ENCODE results near the gene UCP2.
A peak's percentile ranks its signal among the peaks of the same experiment; 100 is the strongest.

Gene UCP2

DNA sequence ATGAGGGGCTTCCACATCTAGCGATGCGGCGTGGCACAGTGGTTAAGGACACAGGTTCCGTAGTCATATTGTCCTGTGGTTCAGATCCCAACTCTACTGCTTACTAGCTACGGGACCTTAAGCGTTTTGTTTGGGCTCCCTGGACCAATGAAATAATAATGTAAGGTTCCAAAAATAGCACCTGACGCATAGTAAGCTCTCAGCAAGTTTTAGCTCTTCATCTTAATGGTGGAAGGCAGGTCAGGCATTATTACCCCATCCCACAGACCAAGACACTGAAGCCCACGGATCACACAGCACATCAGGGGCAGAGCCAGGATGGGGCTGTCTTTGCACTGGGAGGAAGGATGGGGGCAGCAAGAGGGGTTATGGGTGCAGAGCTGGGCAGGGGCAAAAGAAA is 18.8 kb downstream of the UCP2 start:
- Histone ChIP-seq H3K4me2 (ENCODE audit: low read length) (peak overlapping the region; percentile 57; the same call in 1 of the 2 replicates), H3F3A (ENCODE audit: control insufficient read depth, insufficient read depth) (no peaks in the 10 kb centered on the region), H3K4me1 (ENCODE audit: control insufficient read depth, low read length) (peaks cover 14% of the 10 kb centered on the region), H3K79me2 (ENCODE audit: control insufficient read depth, low read length) (no peaks in the 10 kb centered on the region), H4K20me1 (ENCODE audit: control insufficient read depth, insufficient read depth, low read depth, low read length) (no peaks in the 10 kb centered on the region), H3K27me3 (ENCODE audit: control insufficient read depth, low read length) (peaks cover 8% of the 10 kb centered on the region), H3K4me3 (ENCODE audit: low read length) (no peak overlapping the region), H3K9me2 (replicated peaks; ENCODE audit: control insufficient read depth, low read length) (no peaks in the 10 kb centered on the region), H3K27ac (ENCODE audit: low read depth, low read length) (no peak overlapping the region), H3K36me3 (ENCODE audit: control insufficient read depth, low read length) (no peaks in the 10 kb centered on the region), H3K9me3 (ENCODE audit: control insufficient read depth, insufficient read depth, low read length) (no peaks in the 10 kb centered on the region)
- TF ChIP-seq EZH2phosphoT487 (IDR thresholded peaks at IDR 0.05; ENCODE audit: borderline replicate concordance, low read length): no peak

DNA sequence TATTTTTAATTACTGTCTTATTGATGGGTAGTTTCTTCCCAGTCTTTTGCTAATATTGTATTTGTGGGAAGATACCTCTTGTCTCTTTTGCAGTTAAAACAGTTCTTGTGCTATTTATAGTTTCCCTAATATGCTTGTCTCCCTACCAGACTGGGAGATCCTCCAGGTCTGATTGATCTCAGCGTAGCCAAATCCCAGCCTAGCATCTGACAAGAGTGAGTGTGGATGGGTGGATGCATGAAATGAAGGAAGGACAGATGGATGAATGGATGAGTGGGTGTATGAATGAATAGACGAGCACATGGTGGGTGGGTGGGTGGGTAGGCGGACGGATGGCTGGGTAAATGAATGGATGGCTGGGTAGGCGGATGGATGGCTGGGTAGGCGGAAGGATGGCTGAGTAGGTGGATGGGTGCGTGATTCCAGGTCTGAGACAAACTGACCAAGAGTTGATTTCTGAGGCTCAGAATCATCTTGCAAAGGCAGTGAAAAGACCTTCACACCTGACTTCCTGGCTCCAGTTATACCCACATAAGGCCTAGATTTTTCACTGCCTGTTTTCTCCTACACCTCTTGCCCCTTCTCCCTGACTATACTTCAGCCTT is 20.4 kb downstream of the UCP2 start:
- Histone ChIP-seq H3F3A (ENCODE audit: control insufficient read depth, insufficient read depth) (no peaks in the 10 kb centered on the region), H3K9me2 (replicated peaks; ENCODE audit: control insufficient read depth, low read length) (no peaks in the 10 kb centered on the region), H4K20me1 (ENCODE audit: control insufficient read depth, insufficient read depth, low read depth, low read length) (no peaks in the 10 kb centered on the region), H3K9me3 (ENCODE audit: control insufficient read depth, insufficient read depth, low read length) (no peaks in the 10 kb centered on the region), H3K27me3 (ENCODE audit: control insufficient read depth, low read length) (peaks cover 20% of the 10 kb centered on the region), H3K4me1 (ENCODE audit: control insufficient read depth, low read length) (peaks cover 20% of the 10 kb centered on the region), H3K27ac (ENCODE audit: low read depth, low read length) (no peak overlapping the region), H3K36me3 (ENCODE audit: control insufficient read depth, low read length) (no peaks in the 10 kb centered on the region), H3K79me2 (ENCODE audit: control insufficient read depth, low read length) (no peaks in the 10 kb centered on the region), H3K4me2 (ENCODE audit: low read length) (no peak overlapping the region), H3K4me3 (ENCODE audit: low read length) (no peak overlapping the region)
- no peak for TF ChIP-seq EZH2phosphoT487 (IDR thresholded peaks at IDR 0.05; ENCODE audit: borderline replicate concordance, low read length)
- TF ChIP-seq, protein P1, sequence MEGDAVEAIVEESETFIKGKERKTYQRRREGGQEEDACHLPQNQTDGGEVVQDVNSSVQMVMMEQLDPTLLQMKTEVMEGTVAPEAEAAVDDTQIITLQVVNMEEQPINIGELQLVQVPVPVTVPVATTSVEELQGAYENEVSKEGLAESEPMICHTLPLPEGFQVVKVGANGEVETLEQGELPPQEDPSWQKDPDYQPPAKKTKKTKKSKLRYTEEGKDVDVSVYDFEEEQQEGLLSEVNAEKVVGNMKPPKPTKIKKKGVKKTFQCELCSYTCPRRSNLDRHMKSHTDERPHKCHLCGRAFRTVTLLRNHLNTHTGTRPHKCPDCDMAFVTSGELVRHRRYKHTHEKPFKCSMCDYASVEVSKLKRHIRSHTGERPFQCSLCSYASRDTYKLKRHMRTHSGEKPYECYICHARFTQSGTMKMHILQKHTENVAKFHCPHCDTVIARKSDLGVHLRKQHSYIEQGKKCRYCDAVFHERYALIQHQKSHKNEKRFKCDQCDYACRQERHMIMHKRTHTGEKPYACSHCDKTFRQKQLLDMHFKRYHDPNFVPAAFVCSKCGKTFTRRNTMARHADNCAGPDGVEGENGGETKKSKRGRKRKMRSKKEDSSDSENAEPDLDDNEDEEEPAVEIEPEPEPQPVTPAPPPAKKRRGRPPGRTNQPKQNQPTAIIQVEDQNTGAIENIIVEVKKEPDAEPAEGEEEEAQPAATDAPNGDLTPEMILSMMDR (IDR thresholded peaks at IDR 0.05; ENCODE audit: low read depth, low read length, poor library complexity, severe bottlenecking): no peak

DNA sequence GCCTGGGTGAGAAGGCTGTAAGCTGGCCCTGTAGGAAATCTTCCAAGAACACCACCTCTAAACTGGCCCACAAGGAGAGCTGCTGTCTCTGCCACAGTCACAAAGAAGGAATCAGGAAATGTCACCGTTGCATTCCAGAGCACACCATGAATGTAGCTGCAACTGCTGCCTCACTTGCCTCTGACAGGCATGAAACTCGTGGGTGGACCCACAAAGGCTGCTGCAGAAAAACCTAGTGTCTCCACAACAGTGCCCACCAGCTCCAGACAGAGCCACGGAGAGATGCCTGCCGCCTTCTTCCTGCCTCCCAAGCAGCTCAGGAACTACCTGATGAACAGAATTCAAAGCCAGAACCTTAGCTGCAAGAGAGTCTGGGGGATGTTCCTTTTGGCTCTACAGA is 21.3 kb downstream of the UCP2 start:
- Histone ChIP-seq H3K36me3 (ENCODE audit: control insufficient read depth, low read length) (no peaks in the 10 kb centered on the region), H3K27me3 (ENCODE audit: control insufficient read depth, low read length) (peaks cover 20% of the 10 kb centered on the region), H3K9me3 (ENCODE audit: control insufficient read depth, insufficient read depth, low read length) (no peaks in the 10 kb centered on the region), H3K79me2 (ENCODE audit: control insufficient read depth, low read length) (no peaks in the 10 kb centered on the region), H4K20me1 (ENCODE audit: control insufficient read depth, insufficient read depth, low read depth, low read length) (no peaks in the 10 kb centered on the region), H3F3A (ENCODE audit: control insufficient read depth, insufficient read depth) (no peaks in the 10 kb centered on the region), H3K27ac (ENCODE audit: low read depth, low read length) (no peak overlapping the region), H3K4me2 (ENCODE audit: low read length) (no peak overlapping the region), H3K4me3 (ENCODE audit: low read length) (no peak overlapping the region), H3K4me1 (ENCODE audit: control insufficient read depth, low read length) (peaks cover 20% of the 10 kb centered on the region), H3K9me2 (replicated peaks; ENCODE audit: control insufficient read depth, low read length) (no peaks in the 10 kb centered on the region)
- TF ChIP-seq, protein P1 (IDR thresholded peaks at IDR 0.05; ENCODE audit: low read depth, low read length, poor library complexity, severe bottlenecking): no peak
- no peak for TF ChIP-seq EZH2phosphoT487 (IDR thresholded peaks at IDR 0.05; ENCODE audit: borderline replicate concordance, low read length)

GRCh38 chr11:73958521-73959141 is 24.0 kb downstream of the UCP2 start:
- Histone ChIP-seq H3K36me3 (ENCODE audit: control insufficient read depth, low read length) (no peaks in the 10 kb centered on the region), H3K27ac (ENCODE audit: low read depth, low read length) (no peak overlapping the region), H3K4me2 (ENCODE audit: low read length) (no peak overlapping the region), H3K4me1 (ENCODE audit: control insufficient read depth, low read length) (0 out of 2 replicates have a peak, but pooled peaks cover 6% of the 10 kb centered on the region), H3K27me3 (ENCODE audit: control insufficient read depth, low read length) (peaks cover 14% of the 10 kb centered on the region; the same call in 1 of the 2 replicates), H4K20me1 (ENCODE audit: control insufficient read depth, insufficient read depth, low read depth, low read length) (no peaks in the 10 kb centered on the region), H3K79me2 (ENCODE audit: control insufficient read depth, low read length) (no peaks in the 10 kb centered on the region), H3F3A (ENCODE audit: control insufficient read depth, insufficient read depth) (no peaks in the 10 kb centered on the region), H3K9me2 (replicated peaks; ENCODE audit: control insufficient read depth, low read length) (no peaks in the 10 kb centered on the region), H3K9me3 (ENCODE audit: control insufficient read depth, insufficient read depth, low read length) (no peaks in the 10 kb centered on the region), H3K4me3 (ENCODE audit: low read length) (no peak overlapping the region)
- TF ChIP-seq, protein P1 (IDR thresholded peaks at IDR 0.05; ENCODE audit: low read depth, low read length, poor library complexity, severe bottlenecking): no peak
- no peak for TF ChIP-seq EZH2phosphoT487 (IDR thresholded peaks at IDR 0.05; ENCODE audit: borderline replicate concordance, low read length)

Data from DOHH2 (cell line).